Panc1 (cell line): ENCODE data around the gene DHRSX. TPM values are rescaled to one million over a fixed set of nuclear protein-coding genes. Genes with fewer than 3 reads are reported as not detected.

Experiments used
- ATAC-seq: fragments of 200-7000 bp; cut with Tn5 transposase; 2 replicates; pipeline ENCODE4 v1.9.1; 2020; ENCODE audit warnings: mild to moderate bottlenecking, moderate library complexity
- BruUV-seq: library from RNA; stranded (reverse); fragments of 400-500 nt; replicated peaks from 2 replicates; lab custom pipeline; 2021; lab: Mats Ljungman, UMichigan
- CTCF ChIA-PET: fragments of 300-600 bp; sonication (Branson Sonifier 250); formaldehyde crosslinking; loops from one replicate; lab custom pipeline; 2022; ENCODE audit warnings: antibody characterized with exemption; lab: Charles Lee
- POLR2A ChIA-PET: fragments of 300-600 bp; sonication (Branson Sonifier 250); formaldehyde crosslinking; loops from one replicate; lab custom pipeline; 2022; ENCODE audit warnings: antibody characterized with exemption; lab: Charles Lee
- DNase-seq: peaks from one replicate; pipeline ENCODE4 v3.0.0-alpha.2; 2010; ENCODE audit warnings: low read depth, low spot score
- H3K27ac ChIP-seq: 2 replicates; pipeline ENCODE4 v1.5.1; 2011; ENCODE audit warnings: mild to moderate bottlenecking, low read length, inconsistent platforms
- H3K27me3 ChIP-seq: fragments of 200-500 bp; sonication (Bioruptor generic); 2 replicates; pipeline ENCODE4 v1.6.0; 2014; ENCODE audit warnings: low read length, inconsistent platforms; ENCODE audit not compliant: control insufficient read depth, insufficient read depth
- H3K36me3 ChIP-seq: fragments of 200-500 bp; sonication (Bioruptor generic); 2 replicates; pipeline ENCODE4 v1.5.1; 2014; ENCODE audit warnings: inconsistent platforms, mild to moderate bottlenecking, low read length, moderate library complexity; ENCODE audit not compliant: control insufficient read depth, insufficient read depth
- H3K4me1 ChIP-seq: 2 replicates; pipeline ENCODE4 v1.5.1; 2011; ENCODE audit warnings: inconsistent platforms, mild to moderate bottlenecking, low read length, moderate library complexity; ENCODE audit not compliant: control insufficient read depth, insufficient read depth
- H3K4me3 ChIP-seq, 2 experiments: 2 replicates each; pipeline ENCODE4 v1.5.1; 2011 to 2012; ENCODE audit warnings: low read depth in 2 of 2, low read length in 2 of 2, mild to moderate bottlenecking in 2 of 2, inconsistent platforms in 1 of 2, moderate library complexity in 1 of 2
- H3K9me3 ChIP-seq: fragments of 200-500 bp; sonication (Bioruptor generic); 2 replicates; pipeline ENCODE4 v1.5.1; 2014; ENCODE audit warnings: low read depth, mild to moderate bottlenecking, inconsistent platforms, low read length, moderate library complexity; ENCODE audit not compliant: control insufficient read depth, insufficient read depth
- CTCF ChIP-seq: fragments of 450-650 bp; IDR thresholded peaks from 2 replicates; pipeline ENCODE4 v1.5.1; 2017; ENCODE audit warnings: mild to moderate bottlenecking
- POLR2AphosphoS5 ChIP-seq: IDR thresholded peaks from 2 replicates; pipeline ENCODE4 v1.6.1; 2012; ENCODE audit warnings: mild to moderate bottlenecking, low read depth, low read length, moderate library complexity
- SIN3A ChIP-seq: IDR thresholded peaks from 2 replicates; pipeline ENCODE4 v1.6.1; 2012; ENCODE audit warnings: low read depth, mild to moderate bottlenecking, low read length, moderate library complexity, borderline replicate concordance; ENCODE audit not compliant: insufficient read depth
- TCF7L2 ChIP-seq: IDR thresholded peaks from 2 replicates; pipeline ENCODE4 v1.6.1; 2011; ENCODE audit warnings: mild to moderate bottlenecking, low read depth, low read length, inconsistent platforms
- in situ Hi-C: cut with HindIII; loops from 2 replicates; pipeline ENCODE4 v1.10.0; 2016; ENCODE audit warnings: low sequenced_read_pairs, low pct_unique_long_range_greater_than_20kb
- intact Hi-C: fragments of 100-400 bp; cut with micrococcal nuclease; formaldehyde crosslinking; loops from one replicate; pipeline ENCODE4 v1.10.0; 2022; ENCODE audit not compliant: unreplicated experiment
- total RNA-seq: library from RNA; stranded (reverse); gene quantifications from one replicate; pipeline ENCODE4 v1.2.1, GENCODE V29; 2021; ENCODE audit not compliant: unreplicated experiment
- TF ChIP-seq, protein P1 (sequence below), 2 experiments: IDR thresholded peaks; 2 replicates each; pipeline ENCODE4 v1.6.1; 2011 to 2012; ENCODE audit warnings: low read depth in 2 of 2, control low read depth in 1 of 2, low read length in 1 of 2, mild to moderate bottlenecking in 1 of 2, moderate library complexity in 1 of 2; ENCODE audit not compliant: insufficient read depth in 1 of 2

Gene DHRSX
- total RNA-seq, 1 experiment from 2014 or later, result 20.1 TPM

DNA sequence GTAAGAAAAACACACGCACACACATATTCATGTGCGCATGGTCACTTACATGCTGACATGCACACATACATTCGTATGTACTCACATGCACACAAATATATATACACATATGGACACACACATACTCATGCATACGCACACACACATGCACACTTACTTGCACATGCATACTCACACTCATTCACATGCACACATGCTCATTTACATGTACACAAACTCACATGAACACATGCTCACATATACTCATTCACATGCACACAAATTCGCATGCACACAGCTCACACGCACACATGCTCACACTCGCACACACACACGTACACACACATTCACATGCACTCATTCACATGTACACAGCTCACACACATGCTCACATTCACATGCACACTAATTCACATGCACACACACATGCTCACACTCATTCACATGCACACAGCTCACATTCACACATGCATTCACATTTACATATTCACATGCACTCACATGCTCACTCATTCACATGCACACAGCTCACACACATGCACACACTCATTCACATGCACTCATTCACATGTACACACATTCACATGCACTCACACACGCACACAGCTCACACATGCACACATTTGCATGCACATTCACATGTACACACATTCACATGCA, 276.1 kb downstream of the DHRSX start:
- intact Hi-C loops (no loop called here), in situ Hi-C loops (no loop called here)
- H3K4me3 ChIP-seq, result no peak overlapping the region
- H3K9me3 ChIP-seq, result no peaks in the 10 kb centered on the region
- ATAC-seq (no peak), DNase-seq (no peak)
- BruUV-seq, result no TSS peak
- no peak overlapping the region for H3K27ac ChIP-seq
- H3K27me3 ChIP-seq, result no peaks in the 10 kb centered on the region
- ChIA-PET POLR2A (no interaction called here), CTCF (no interaction called here)
- H3K36me3 ChIP-seq, result no peaks in the 10 kb centered on the region
- H3K4me1 ChIP-seq, result no peaks in the 10 kb centered on the region
- TF ChIP-seq CTCF (no peak), POLR2AphosphoS5 (no peak), TCF7L2 (no peak), SIN3A (no peak)
- TF ChIP-seq, protein P1, sequence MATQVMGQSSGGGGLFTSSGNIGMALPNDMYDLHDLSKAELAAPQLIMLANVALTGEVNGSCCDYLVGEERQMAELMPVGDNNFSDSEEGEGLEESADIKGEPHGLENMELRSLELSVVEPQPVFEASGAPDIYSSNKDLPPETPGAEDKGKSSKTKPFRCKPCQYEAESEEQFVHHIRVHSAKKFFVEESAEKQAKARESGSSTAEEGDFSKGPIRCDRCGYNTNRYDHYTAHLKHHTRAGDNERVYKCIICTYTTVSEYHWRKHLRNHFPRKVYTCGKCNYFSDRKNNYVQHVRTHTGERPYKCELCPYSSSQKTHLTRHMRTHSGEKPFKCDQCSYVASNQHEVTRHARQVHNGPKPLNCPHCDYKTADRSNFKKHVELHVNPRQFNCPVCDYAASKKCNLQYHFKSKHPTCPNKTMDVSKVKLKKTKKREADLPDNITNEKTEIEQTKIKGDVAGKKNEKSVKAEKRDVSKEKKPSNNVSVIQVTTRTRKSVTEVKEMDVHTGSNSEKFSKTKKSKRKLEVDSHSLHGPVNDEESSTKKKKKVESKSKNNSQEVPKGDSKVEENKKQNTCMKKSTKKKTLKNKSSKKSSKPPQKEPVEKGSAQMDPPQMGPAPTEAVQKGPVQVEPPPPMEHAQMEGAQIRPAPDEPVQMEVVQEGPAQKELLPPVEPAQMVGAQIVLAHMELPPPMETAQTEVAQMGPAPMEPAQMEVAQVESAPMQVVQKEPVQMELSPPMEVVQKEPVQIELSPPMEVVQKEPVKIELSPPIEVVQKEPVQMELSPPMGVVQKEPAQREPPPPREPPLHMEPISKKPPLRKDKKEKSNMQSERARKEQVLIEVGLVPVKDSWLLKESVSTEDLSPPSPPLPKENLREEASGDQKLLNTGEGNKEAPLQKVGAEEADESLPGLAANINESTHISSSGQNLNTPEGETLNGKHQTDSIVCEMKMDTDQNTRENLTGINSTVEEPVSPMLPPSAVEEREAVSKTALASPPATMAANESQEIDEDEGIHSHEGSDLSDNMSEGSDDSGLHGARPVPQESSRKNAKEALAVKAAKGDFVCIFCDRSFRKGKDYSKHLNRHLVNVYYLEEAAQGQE (IDR thresholded peaks at IDR 0.05; ENCODE audit: insufficient read depth in 1 of 2, low read depth in 2 of 2, low read length in 1 of 2), result no peak

- Histone ChIP-seq H3K27me3 (no peaks in the 10 kb centered on the region), H3K4me3 (no peak overlapping the region), H3K9me3 (no peaks in the 10 kb centered on the region), H3K27ac (no peak overlapping the region), H3K4me1 (no peaks in the 10 kb centered on the region), H3K36me3 (no peaks in the 10 kb centered on the region)
- ChIA-PET CTCF (no interaction called here), POLR2A (no interaction called here)
- in situ Hi-C loops (no loop called here), intact Hi-C loops (no loop called here)
- no TSS peak for BruUV-seq
- no peak for ATAC-seq
- no peak for DNase-seq
- TF ChIP-seq POLR2AphosphoS5 (no peak), SIN3A (no peak), CTCF (no peak), TCF7L2 (no peak)
- TF ChIP-seq, protein P1 (IDR thresholded peaks at IDR 0.05; ENCODE audit: insufficient read depth in 1 of 2, low read depth in 2 of 2, low read length in 1 of 2), result no peak
These were observed 276.6 kb downstream of the DHRSX start for GRCh38 chrX:2224161-2224560.
